Natural killer cell (primary cell): ENCODE results near the gene HOXB7. TPM values are rescaled to one million over a fixed set of nuclear protein-coding genes. Genes with fewer than 3 reads are reported as not detected.

Experiments used
- ATAC-seq, 3 donors: fragments of 150-1000 bp in 2 of 3; fragments of 200-7000 bp in 1 of 3; cut with Tn5 transposase; 1 replicate in 1 of 3; 2 replicates in 2 of 3; pipeline ENCODE4 v1.10.0; 2021; ENCODE audit warnings: mild to moderate bottlenecking in 2 of 3, moderate library complexity in 2 of 3
- DNase-seq, 2 donors: peaks; one replicate each; pipeline versions ENCODE4 v3.0.0 to v3.0.0-alpha.2; 2013 to 2021; ENCODE audit warnings: mixed read lengths in 1 of 2
- H3K27ac ChIP-seq: one replicate; pipeline ENCODE4 v1.5.1; 2013; ENCODE audit warnings: mild to moderate bottlenecking, low read length
- H3K27me3 ChIP-seq: one replicate; pipeline ENCODE4 v1.6.1; 2013; ENCODE audit warnings: low read length; ENCODE audit not compliant: control insufficient read depth, insufficient read depth
- H3K36me3 ChIP-seq: one replicate; pipeline ENCODE4 v1.6.1; 2013; ENCODE audit warnings: low read length; ENCODE audit not compliant: control insufficient read depth, insufficient read depth
- H3K4me1 ChIP-seq: one replicate; pipeline ENCODE4 v1.6.1; 2013; ENCODE audit warnings: low read length; ENCODE audit not compliant: control insufficient read depth, insufficient read depth
- H3K4me3 ChIP-seq: one replicate; pipeline ENCODE4 v1.5.1; 2013; ENCODE audit warnings: low read length
- H3K9me3 ChIP-seq: one replicate; pipeline ENCODE4 v1.6.1; 2013; ENCODE audit warnings: low read length; ENCODE audit not compliant: control insufficient read depth, insufficient read depth
- H3K27ac Mint-ChIP-seq, 2 donors: one replicate each; pipeline ENCODE4 v1.8.0; 2022; ENCODE audit warnings: mild to moderate bottlenecking in 2 of 2, mixed read lengths in 2 of 2, moderate library complexity in 1 of 2
- H3K27me3 Mint-ChIP-seq, 2 donors: one replicate each; pipeline ENCODE4 v1.8.0; 2022; ENCODE audit warnings: low read depth in 2 of 2, mixed read lengths in 2 of 2
- H3K36me3 Mint-ChIP-seq: one replicate; pipeline ENCODE4 v1.8.0; 2022; ENCODE audit warnings: mixed read lengths
- H3K4me1 Mint-ChIP-seq, 2 donors: one replicate each; pipeline ENCODE4 v1.8.0; 2022; ENCODE audit warnings: mixed read lengths in 2 of 2
- H3K4me3 Mint-ChIP-seq: one replicate; pipeline ENCODE4 v1.8.0; 2022; ENCODE audit warnings: mild to moderate bottlenecking, moderate library complexity, mixed read lengths
- H3K9me3 Mint-ChIP-seq, 2 donors: one replicate each; pipeline ENCODE4 v1.8.0; 2022; ENCODE audit warnings: mixed read lengths in 2 of 2
- CTCF ChIP-seq: fragments of 200-600 bp; IDR thresholded peaks from one replicate; pipeline ENCODE4 v1.8.0; 2022; ENCODE audit warnings: antibody characterized with exemption
- WGBS: methylation state at CpG from one replicate; pipeline ENCODE4 v1.1.7; 2013; ENCODE audit warnings: missing lambda C conversion rate; ENCODE audit not compliant: insufficient coverage; 5-methylcytosine and 5-hydroxymethylcytosine counted together
- intact Hi-C: fragments of 100-400 bp; cut with micrococcal nuclease; formaldehyde crosslinking; loops from one replicate; pipeline ENCODE4 v1.14.2; 2022
- total RNA-seq, 4 donors: library from RNA; stranded (reverse); fragments of 120-200 nt in 1 of 4; gene quantifications; one replicate each; pipeline versions ENCODE4 v1.2.3 to v1.2.4, GENCODE V29; 2013 to 2022

The HOXB7 gene
- total RNA-seq, 3 donors from 2014 or later (not counting 1 experiment from before 2014, with no cell fraction given) = 0.45 to 1.4 (median 0.97) TPM

GRCh38 chr17:48633266-48633677 lies 22.5 kb upstream of the HOXB7 start:
- H3K27ac ChIP-seq = no peak overlapping the region
- Mint-ChIP-seq H3K36me3 (no peaks in the 10 kb centered on the region), H3K9me3 (no peaks in the 10 kb centered on the region), H3K4me3 (no peak overlapping the region), H3K27ac (no peak overlapping the region), H3K27me3 (peaks cover 88 to 94% of the 10 kb centered on the region in 2 donors), H3K4me1 (peaks cover 0 to 11% of the 10 kb centered on the region in 2 donors)
- DNase-seq (no peak), ATAC-seq (no peak)
- 77% methylated on average over 35 of the region's 35 CpGs for whole genome bisulfite sequencing
- H3K27me3 ChIP-seq = peaks cover 57% of the 10 kb centered on the region
- H3K4me3 ChIP-seq = no peak overlapping the region
- no peaks in the 10 kb centered on the region for H3K36me3 ChIP-seq
- peaks cover 15% of the 10 kb centered on the region for H3K4me1 ChIP-seq
- intact Hi-C loops = no loop called here
- TF ChIP-seq CTCF = no peak
- no peaks in the 10 kb centered on the region for H3K9me3 ChIP-seq

GRCh38 chr17:48632579-48633265 lies 21.9 kb upstream of the HOXB7 start:
- ATAC-seq (no peak), DNase-seq (no peak)
- no peak for TF ChIP-seq CTCF
- Histone ChIP-seq H3K27me3 (peaks cover 63% of the 10 kb centered on the region), H3K4me3 (no peak overlapping the region), H3K27ac (no peak overlapping the region), H3K4me1 (peaks cover 15% of the 10 kb centered on the region), H3K36me3 (no peaks in the 10 kb centered on the region), H3K9me3 (no peaks in the 10 kb centered on the region)
- Mint-ChIP-seq H3K27me3 (peaks cover 88 to 95% of the 10 kb centered on the region in 2 donors), H3K4me1 (peaks cover 0 to 11% of the 10 kb centered on the region in 2 donors), H3K4me3 (peak overlapping the region; percentile 52), H3K36me3 (no peaks in the 10 kb centered on the region), H3K9me3 (no peaks in the 10 kb centered on the region), H3K27ac (no peak overlapping the region)
- WGBS = 90% methylated on average over 7 of the region's 7 CpGs
- intact Hi-C loops = no loop called here

GRCh38 chr17:48631693-48632578 lies 21.1 kb upstream of the HOXB7 start:
- Histone ChIP-seq H3K27me3 (peaks cover 67% of the 10 kb centered on the region), H3K4me1 (peaks cover 19% of the 10 kb centered on the region), H3K36me3 (no peaks in the 10 kb centered on the region), H3K4me3 (no peak overlapping the region), H3K9me3 (no peaks in the 10 kb centered on the region), H3K27ac (no peak overlapping the region)
- DNase-seq (no peak), ATAC-seq (no peak)
- H3K9me3 Mint-ChIP-seq = no peaks in the 10 kb centered on the region
- H3K36me3 Mint-ChIP-seq = no peaks in the 10 kb centered on the region
- intact Hi-C loops = no loop called here
- no peak overlapping the region for H3K4me3 Mint-ChIP-seq
- WGBS = 87% methylated on average over 7 of the region's 7 CpGs
- no peak overlapping the region for H3K27ac Mint-ChIP-seq
- H3K27me3 Mint-ChIP-seq = peaks cover 85 to 93% of the 10 kb centered on the region in 2 donors
- H3K4me1 Mint-ChIP-seq = peaks cover 2 to 13% of the 10 kb centered on the region in 2 donors
- TF ChIP-seq CTCF = no peak
